A549 treated with AZD9567 at 1 μM for 4 hours (cell line): ENCODE data around the gene SH3GL3. TPM values are rescaled to one million over a fixed set of nuclear protein-coding genes. Genes with fewer than 3 reads are reported as not detected.

Source experiments
- total RNA-seq: library from RNA; stranded (reverse); fragments of 200-300 nt; extraction: Qiagen RNA extraction; gene quantifications from 5 replicates; pipeline ENCODE4 v1.2.3, GENCODE V29; 2022; ENCODE audit not compliant: insufficient read depth

The SH3GL3 gene, protein sequence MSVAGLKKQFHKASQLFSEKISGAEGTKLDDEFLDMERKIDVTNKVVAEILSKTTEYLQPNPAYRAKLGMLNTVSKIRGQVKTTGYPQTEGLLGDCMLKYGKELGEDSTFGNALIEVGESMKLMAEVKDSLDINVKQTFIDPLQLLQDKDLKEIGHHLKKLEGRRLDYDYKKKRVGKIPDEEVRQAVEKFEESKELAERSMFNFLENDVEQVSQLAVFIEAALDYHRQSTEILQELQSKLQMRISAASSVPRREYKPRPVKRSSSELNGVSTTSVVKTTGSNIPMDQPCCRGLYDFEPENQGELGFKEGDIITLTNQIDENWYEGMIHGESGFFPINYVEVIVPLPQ
- 0.45 to 2.2 TPM (median 0.48 TPM) in 5 replicates for total RNA-seq

DNA sequence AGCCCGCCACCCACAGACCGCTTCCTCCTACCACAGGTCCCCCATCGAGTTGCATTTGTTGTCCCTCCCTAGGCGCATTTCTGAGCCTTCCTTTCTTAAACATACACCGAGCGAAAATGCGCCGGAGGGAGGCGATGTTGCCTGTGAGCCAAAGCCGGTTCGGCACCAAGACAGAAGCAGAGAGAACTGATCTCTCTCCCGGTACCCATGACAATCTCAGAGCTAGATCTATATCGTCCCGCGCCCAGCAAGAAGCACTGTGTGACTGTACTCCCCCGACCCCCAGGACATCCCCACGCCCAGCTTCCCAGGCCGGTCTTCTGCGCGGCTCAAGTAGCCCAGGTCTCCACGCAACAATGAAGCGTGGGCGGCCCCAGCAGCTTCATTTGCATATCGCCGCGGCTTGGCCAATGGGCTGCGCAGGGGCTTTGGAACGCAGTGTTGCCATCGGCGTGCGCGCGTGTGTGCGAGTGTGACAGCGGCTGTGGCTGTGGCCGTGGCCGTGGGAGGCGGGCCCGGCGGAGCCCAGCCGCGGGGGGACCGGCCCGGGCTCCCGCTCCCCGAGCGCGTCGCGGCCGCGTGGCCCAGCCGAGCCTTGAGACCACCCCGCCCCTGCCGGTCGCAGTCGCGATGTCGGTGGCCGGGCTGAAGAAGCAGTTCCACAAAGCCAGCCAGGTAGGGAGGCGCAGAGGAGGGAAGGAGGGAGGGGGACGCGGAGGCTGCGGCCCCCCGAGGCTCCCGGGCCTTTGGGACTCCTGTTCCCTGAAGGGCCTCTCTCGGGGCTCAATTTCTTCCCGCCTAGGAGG lies at the start of gene SH3GL3:
SH3GL3 (plus strand) TSS at position 438 of the 806 bp plus-strand sequence; CDS start at position 631, 193 bp downstream.

DNA sequence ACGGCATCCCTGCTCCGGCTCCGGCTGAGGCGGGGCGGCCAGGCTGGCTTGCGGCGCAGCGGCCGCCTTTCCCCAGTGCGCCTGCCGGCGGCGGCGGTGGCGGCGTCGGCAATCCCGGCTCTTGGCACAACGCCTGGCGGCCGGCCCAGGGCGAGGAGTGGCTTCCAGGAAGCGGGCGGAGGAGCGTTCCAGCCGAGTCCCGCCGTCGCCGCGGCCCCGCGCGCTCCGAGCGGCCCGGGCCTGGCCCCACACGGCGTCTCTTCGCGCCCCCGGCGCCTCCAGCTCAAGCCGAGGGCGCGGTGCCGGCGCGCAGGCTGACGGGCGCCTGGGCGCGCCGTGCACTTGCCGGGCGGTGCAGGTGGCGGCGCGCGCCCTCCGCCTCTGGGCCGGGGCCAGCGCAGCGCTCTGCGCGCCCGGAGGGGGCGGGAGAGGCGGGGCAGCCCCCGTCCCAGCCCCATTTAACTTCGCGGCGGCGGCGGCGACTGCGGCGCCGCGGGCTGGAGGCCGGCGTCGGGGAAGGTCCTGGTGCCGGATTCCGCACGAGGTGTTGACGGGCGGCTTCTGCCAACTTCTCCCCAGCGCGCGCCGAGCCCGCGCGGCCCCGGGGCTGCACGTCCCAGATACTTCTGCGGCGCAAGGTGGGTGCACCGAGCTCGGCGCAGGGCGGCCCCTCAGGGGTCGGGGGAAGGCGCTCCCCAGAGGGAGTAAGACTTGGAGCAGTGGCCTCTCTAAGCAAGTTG lies 206.7 kb downstream of the SH3GL3 start, which contains the start of gene ADAMTSL3:
ADAMTSL3 (plus strand) TSS at position 485 of the 740 bp plus-strand sequence. CDS start 1,639 bp downstream, outside the sequence.

Other genes with a start within 250 kb of the SH3GL3 start
- gene HDGFL3, start 239.5 kb upstream of the SH3GL3 start, total RNA-seq = 42.3 to 58.7 TPM (median 52.1 TPM) in 5 replicates
- 0.57 to 0.69 TPM (median 0.62 TPM) in 5 replicates for gene BNC1, start 162.7 kb upstream of the SH3GL3 start, total RNA-seq
- gene ADAMTSL3, start 206.8 kb downstream of the SH3GL3 start, total RNA-seq = 0.24 to 0.54 TPM (median 0.37 TPM) in 5 replicates